Activated CD8-positive, alpha-beta memory T cell treated with anti-CD3 and anti-CD28 coated beads, Interleukin-2, amount 10 ng/mL, durations not matched to agents 7 days and 5 days (primary cell): ENCODE data around the gene C7. TPM values are rescaled to one million over a fixed set of nuclear protein-coding genes. Genes with fewer than 3 reads are reported as not detected.

Experiments
- ATAC-seq: fragments of 150-1000 bp; cut with Tn5 transposase; one replicate; pipeline ENCODE4 v1.10.0; 2021; ENCODE audit warnings: moderate library complexity
- CTCF ChIA-PET: fragments of 350-600 bp; sonication (Branson Sonifier 250); formaldehyde crosslinking; loops from one replicate; lab custom pipeline; 2021; ENCODE audit warnings: antibody characterized with exemption; lab: Charles Lee
- DNase-seq: peaks from one replicate; pipeline ENCODE4 v3.0.0-alpha.2; 2020
- H3K27ac Mint-ChIP-seq: one replicate; pipeline ENCODE4 v1.8.0; 2021; ENCODE audit warnings: mild to moderate bottlenecking, mixed read lengths
- H3K27me3 Mint-ChIP-seq: one replicate; pipeline ENCODE4 v1.8.0; 2021; ENCODE audit warnings: mixed read lengths
- H3K36me3 Mint-ChIP-seq: one replicate; pipeline ENCODE4 v1.8.0; 2021; ENCODE audit warnings: mild to moderate bottlenecking, mixed read lengths
- H3K4me1 Mint-ChIP-seq: one replicate; pipeline ENCODE4 v1.8.0; 2021; ENCODE audit warnings: mixed read lengths
- H3K4me3 Mint-ChIP-seq: one replicate; pipeline ENCODE4 v1.8.0; 2021; ENCODE audit warnings: mild to moderate bottlenecking, moderate library complexity, mixed read lengths
- H3K9me3 Mint-ChIP-seq: one replicate; pipeline ENCODE4 v1.8.0; 2022; ENCODE audit warnings: low read depth, mixed read lengths
- total RNA-seq, 2 experiments: library from RNA; stranded (reverse); gene quantifications; one replicate each; pipeline ENCODE4 v1.2.3, GENCODE V29; 2021

C7 gene
- total RNA-seq, 2 experiments from 2014 or later = not detected

GRCh38 chr5:40945111-40945510, 35.8 kb downstream of the C7 start:
- no peak overlapping the region for H3K4me3 Mint-ChIP-seq
- no peaks in the 10 kb centered on the region for H3K4me1 Mint-ChIP-seq
- ATAC-seq = no peak
- DNase-seq = no peak
- H3K27me3 Mint-ChIP-seq = no peaks in the 10 kb centered on the region
- CTCF ChIA-PET = no interaction called here
- H3K36me3 Mint-ChIP-seq = no peaks in the 10 kb centered on the region
- no peaks in the 10 kb centered on the region for H3K9me3 Mint-ChIP-seq
- no peak overlapping the region for H3K27ac Mint-ChIP-seq

GRCh38 chr5:40955313-40955712, 46.0 kb downstream of the C7 start:
- Mint-ChIP-seq H3K27ac (no peak overlapping the region), H3K36me3 (no peaks in the 10 kb centered on the region), H3K27me3 (peaks cover 4% of the 10 kb centered on the region), H3K4me3 (no peak overlapping the region), H3K4me1 (no peaks in the 10 kb centered on the region), H3K9me3 (peaks cover 3% of the 10 kb centered on the region)
- CTCF ChIA-PET = interaction anchor here (0.6 kb wide), 2 partner anchors 11 to 214 kb away, joined by 3 read pairs; no protein-coding TSS in a partner anchor
- ATAC-seq (no peak), DNase-seq (no peak)

DNA sequence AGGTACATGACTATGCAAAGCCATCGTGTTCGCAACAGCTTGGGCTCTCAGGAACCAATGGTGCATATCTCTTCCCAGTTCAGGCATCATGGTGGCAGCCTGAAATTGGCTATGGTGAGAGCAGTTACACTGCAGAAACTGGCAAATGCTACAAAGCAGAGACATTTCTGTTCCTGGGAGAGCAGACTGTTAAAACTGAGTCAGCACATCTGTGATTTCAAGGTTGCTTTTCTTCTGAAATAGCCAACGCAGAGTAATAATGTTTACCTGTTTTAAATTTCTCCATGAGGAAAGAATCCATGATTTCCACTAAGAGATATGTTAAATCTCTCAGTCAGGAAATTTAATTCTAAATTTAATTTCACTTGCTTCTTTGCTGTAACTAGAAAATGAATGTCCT, 47.8 kb downstream of the C7 start:
- no peak overlapping the region for H3K4me3 Mint-ChIP-seq
- H3K27ac Mint-ChIP-seq = no peak overlapping the region
- ATAC-seq (no peak), DNase-seq (no peak)
- CTCF ChIA-PET = no interaction called here
- H3K27me3 Mint-ChIP-seq = peaks cover 4% of the 10 kb centered on the region
- H3K36me3 Mint-ChIP-seq = no peaks in the 10 kb centered on the region
- H3K9me3 Mint-ChIP-seq = peaks cover 3% of the 10 kb centered on the region
- H3K4me1 Mint-ChIP-seq = no peaks in the 10 kb centered on the region

- H3K36me3 Mint-ChIP-seq = no peaks in the 10 kb centered on the region
- no peak overlapping the region for H3K27ac Mint-ChIP-seq
- ATAC-seq = no peak
- H3K27me3 Mint-ChIP-seq = peaks cover 4% of the 10 kb centered on the region
- no peak for DNase-seq
- CTCF ChIA-PET = no interaction called here
- peaks cover 3% of the 10 kb centered on the region for H3K9me3 Mint-ChIP-seq
- H3K4me1 Mint-ChIP-seq = no peaks in the 10 kb centered on the region
- H3K4me3 Mint-ChIP-seq = no peak overlapping the region
These were observed 49.5 kb downstream of the C7 start for GRCh38 chr5:40958811-40959210.

DNA sequence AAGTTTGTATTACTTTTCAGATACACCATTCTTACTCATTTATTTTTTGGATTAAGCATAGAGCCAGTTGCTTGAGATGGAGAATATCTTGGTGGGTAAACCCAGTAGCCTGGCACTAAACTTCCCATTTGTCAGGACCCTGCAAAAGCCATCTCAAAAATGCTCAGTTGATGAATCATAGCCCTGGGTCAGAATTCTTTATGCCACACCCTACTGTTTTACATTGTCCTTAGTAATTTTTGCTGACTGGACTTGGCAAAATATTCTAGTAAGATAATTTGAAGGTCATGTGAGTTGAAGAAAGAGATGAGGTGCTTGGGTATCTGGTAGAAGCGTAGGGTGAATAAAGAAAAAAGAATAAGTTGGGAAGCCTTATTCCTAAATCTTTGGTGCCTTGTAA, 50.7 kb downstream of the C7 start:
- no peak for ATAC-seq
- no peak for DNase-seq
- H3K27me3 Mint-ChIP-seq = peaks cover 4% of the 10 kb centered on the region
- no peak overlapping the region for H3K4me3 Mint-ChIP-seq
- H3K36me3 Mint-ChIP-seq = no peaks in the 10 kb centered on the region
- no peaks in the 10 kb centered on the region for H3K4me1 Mint-ChIP-seq
- no peak overlapping the region for H3K27ac Mint-ChIP-seq
- CTCF ChIA-PET = no interaction called here
- H3K9me3 Mint-ChIP-seq = peaks cover 3% of the 10 kb centered on the region

DNA sequence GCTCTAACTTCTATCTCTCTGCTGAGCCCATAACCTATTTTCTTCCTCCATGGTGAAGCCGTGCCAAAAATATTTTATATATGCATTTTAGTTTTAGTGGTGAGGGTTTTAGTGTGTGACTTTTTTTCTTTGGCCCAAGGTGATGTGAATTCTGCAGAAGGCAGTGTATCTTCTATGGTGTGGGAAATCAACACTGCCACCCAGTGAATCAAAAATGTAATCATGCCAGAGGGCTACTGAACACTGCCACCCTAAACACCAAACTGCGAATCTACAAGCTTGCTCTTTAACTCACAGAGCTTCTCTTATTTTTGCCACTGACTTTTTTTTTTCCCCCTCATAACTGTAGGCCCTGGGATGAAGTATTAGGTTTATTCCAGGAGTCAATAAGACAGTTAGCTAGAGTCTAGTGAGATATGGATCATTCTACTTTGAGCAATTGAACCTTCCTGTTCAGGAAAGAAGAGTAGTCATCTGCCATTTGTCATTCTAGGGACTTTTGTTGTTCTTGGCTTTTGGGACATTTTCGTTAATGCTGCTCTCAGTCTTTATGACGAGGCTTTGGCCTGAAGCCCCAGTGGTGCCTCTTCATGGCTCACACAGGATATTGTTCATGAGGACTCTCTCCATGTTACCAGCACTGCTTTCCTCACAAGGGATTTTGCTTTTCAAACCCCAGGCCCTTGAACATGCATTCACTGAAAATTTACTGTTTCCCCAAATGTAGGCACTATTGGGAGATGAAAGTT, 53.1 kb downstream of the C7 start:
- no peak for ATAC-seq
- no peaks in the 10 kb centered on the region for H3K36me3 Mint-ChIP-seq
- no peak overlapping the region for H3K4me3 Mint-ChIP-seq
- peaks cover 4% of the 10 kb centered on the region for H3K27me3 Mint-ChIP-seq
- H3K27ac Mint-ChIP-seq = no peak overlapping the region
- H3K4me1 Mint-ChIP-seq = no peaks in the 10 kb centered on the region
- CTCF ChIA-PET = no interaction called here
- peaks cover 3% of the 10 kb centered on the region for H3K9me3 Mint-ChIP-seq
- no peak for DNase-seq

DNA sequence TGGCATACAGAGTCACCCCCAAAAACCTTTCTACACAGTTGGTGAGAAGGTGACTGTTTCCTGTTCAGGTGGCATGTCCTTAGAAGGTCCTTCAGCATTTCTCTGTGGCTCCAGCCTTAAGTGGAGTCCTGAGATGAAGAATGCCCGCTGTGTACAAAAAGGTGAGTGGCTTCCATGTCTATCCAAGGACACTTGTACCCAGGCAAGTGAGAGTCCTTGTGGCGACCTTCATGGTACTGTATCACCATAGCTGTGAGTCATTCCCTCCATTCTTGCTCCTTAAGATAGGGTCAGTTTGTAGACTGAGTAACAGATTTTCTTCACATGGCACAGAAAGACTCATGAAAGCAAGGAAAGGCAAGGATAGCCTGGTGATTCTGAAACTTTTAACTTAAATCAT, 63.1 kb downstream of the C7 start:
- DNase-seq (no peak), ATAC-seq (no peak)
- Mint-ChIP-seq H3K36me3 (no peaks in the 10 kb centered on the region), H3K4me3 (no peak overlapping the region), H3K9me3 (no peaks in the 10 kb centered on the region), H3K4me1 (no peaks in the 10 kb centered on the region), H3K27me3 (no peaks in the 10 kb centered on the region), H3K27ac (no peak overlapping the region)
- CTCF ChIA-PET = no interaction called here

- ATAC-seq = no peak
- Mint-ChIP-seq H3K4me1 (no peaks in the 10 kb centered on the region), H3K36me3 (no peaks in the 10 kb centered on the region), H3K4me3 (no peak overlapping the region), H3K27ac (no peak overlapping the region), H3K27me3 (no peaks in the 10 kb centered on the region), H3K9me3 (no peaks in the 10 kb centered on the region)
- CTCF ChIA-PET = no interaction called here
- DNase-seq = no peak
These were observed 64.2 kb downstream of the C7 start for GRCh38 chr5:40973364-40974004.

DNA sequence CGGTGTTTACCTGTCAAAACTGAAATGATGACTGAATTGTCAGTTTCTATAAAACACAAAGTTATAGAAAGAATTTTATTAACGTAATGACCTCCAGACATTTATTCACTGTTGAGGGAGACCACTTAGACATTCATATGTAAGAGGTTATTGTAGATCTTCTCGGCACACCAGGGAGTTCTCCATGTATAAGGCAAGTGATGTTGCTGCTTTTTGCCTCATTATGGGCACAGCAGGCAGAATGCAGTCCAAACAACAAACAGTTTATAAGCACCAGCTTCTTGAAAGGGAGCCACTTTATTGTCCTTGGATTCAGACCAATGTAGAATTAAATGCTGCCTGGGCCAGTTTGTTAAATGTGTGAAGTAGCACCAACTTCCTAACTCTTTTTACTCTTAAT, 66.7 kb downstream of the C7 start:
- no peak overlapping the region for H3K4me3 Mint-ChIP-seq
- DNase-seq (no peak), ATAC-seq (no peak)
- CTCF ChIA-PET = no interaction called here
- no peaks in the 10 kb centered on the region for H3K36me3 Mint-ChIP-seq
- no peak overlapping the region for H3K27ac Mint-ChIP-seq
- no peaks in the 10 kb centered on the region for H3K9me3 Mint-ChIP-seq
- no peaks in the 10 kb centered on the region for H3K27me3 Mint-ChIP-seq
- no peaks in the 10 kb centered on the region for H3K4me1 Mint-ChIP-seq

DNA sequence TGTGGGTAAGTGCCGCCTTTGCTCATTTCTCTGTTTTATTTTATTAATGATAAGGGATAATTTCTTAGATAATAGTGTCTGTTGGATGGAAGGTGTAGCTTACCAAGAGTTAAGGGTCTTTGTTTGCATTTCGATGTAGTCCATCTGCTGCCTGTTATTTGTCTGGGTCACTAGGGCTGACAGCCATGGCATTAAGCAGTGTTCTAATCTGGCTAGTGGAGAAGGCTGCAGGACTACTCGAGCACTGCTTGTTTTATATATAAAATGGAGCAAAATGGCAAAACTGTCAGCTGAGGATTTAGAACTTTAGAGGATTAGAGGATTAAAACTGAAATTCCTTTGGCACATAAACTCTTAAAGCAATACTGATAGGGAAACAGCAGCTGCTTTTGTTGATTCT, 67.5 kb downstream of the C7 start:
- Mint-ChIP-seq H3K4me3 (no peak overlapping the region), H3K27me3 (no peaks in the 10 kb centered on the region), H3K4me1 (no peaks in the 10 kb centered on the region), H3K27ac (no peak overlapping the region), H3K9me3 (no peaks in the 10 kb centered on the region), H3K36me3 (no peaks in the 10 kb centered on the region)
- CTCF ChIA-PET = no interaction called here
- DNase-seq (no peak), ATAC-seq (no peak)

GRCh38 chr5:40981420-40981819, 72.1 kb downstream of the C7 start:
- CTCF ChIA-PET = no interaction called here

DNA sequence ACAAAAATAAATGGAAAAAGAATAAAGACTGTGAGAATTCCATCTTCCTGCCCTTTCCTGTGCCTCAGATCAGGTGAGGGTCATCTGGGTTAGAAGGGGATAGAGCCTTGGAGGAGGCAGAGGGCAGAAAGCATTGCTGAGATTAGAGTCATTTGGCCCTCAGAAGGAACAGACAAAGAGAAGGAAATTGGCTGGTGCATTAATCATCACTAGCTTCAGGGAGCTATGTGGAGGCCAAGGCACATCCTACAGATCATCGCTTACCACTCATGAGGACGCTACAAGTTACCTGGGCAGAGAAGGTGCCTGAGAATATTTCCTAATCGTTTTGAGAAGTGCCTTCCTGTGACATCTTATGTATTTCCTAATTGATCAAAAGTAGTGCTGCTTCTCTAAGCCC, 74.5 kb downstream of the C7 start:
- ATAC-seq (no peak), DNase-seq (no peak)
- H3K27me3 Mint-ChIP-seq = no peaks in the 10 kb centered on the region
- no peaks in the 10 kb centered on the region for H3K36me3 Mint-ChIP-seq
- CTCF ChIA-PET = no interaction called here
- no peak overlapping the region for H3K4me3 Mint-ChIP-seq
- H3K9me3 Mint-ChIP-seq = no peaks in the 10 kb centered on the region
- H3K27ac Mint-ChIP-seq = no peak overlapping the region
- H3K4me1 Mint-ChIP-seq = no peaks in the 10 kb centered on the region

More at GRCh38 chr5:40981420-40981819, 72.1 kb downstream of the C7 start:
- no peaks in the 10 kb centered on the region for H3K4me1 Mint-ChIP-seq
- DNase-seq (no peak), ATAC-seq (no peak)
- H3K36me3 Mint-ChIP-seq = no peaks in the 10 kb centered on the region
- no peaks in the 10 kb centered on the region for H3K27me3 Mint-ChIP-seq
- no peaks in the 10 kb centered on the region for H3K9me3 Mint-ChIP-seq
- no peak overlapping the region for H3K27ac Mint-ChIP-seq
- no peak overlapping the region for H3K4me3 Mint-ChIP-seq

- ATAC-seq = no peak
- no peaks in the 10 kb centered on the region for H3K9me3 Mint-ChIP-seq
- DNase-seq = no peak
- CTCF ChIA-PET = no interaction called here
- no peak overlapping the region for H3K27ac Mint-ChIP-seq
- no peaks in the 10 kb centered on the region for H3K36me3 Mint-ChIP-seq
- H3K27me3 Mint-ChIP-seq = no peaks in the 10 kb centered on the region
- H3K4me1 Mint-ChIP-seq = no peaks in the 10 kb centered on the region
- no peak overlapping the region for H3K4me3 Mint-ChIP-seq
These were observed 75.6 kb downstream of the C7 start for GRCh38 chr5:40984884-40985283.

DNA sequence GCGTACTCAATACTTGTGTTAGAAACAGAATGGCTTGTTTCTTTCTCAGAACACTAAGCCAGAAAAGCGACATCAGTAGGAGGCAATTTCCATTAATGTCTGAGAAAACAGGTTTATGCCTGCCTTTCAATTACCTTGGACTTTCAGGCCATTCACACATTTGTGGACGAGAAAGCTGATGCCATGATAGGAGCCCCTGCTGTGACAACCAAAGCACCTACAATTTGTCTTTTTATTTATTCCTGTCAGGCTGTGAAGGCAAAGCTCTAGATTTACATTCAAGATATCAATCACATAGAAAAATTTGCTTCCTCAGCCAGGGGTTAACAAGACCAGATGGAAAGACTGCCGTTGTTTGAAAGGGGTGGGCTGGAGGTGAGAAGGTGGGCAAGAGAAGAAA, 76.2 kb downstream of the C7 start:
- H3K4me3 Mint-ChIP-seq = no peak overlapping the region
- ATAC-seq = no peak
- no peaks in the 10 kb centered on the region for H3K36me3 Mint-ChIP-seq
- CTCF ChIA-PET = no interaction called here
- no peak for DNase-seq
- H3K27me3 Mint-ChIP-seq = no peaks in the 10 kb centered on the region
- H3K4me1 Mint-ChIP-seq = no peaks in the 10 kb centered on the region
- H3K27ac Mint-ChIP-seq = no peak overlapping the region
- no peaks in the 10 kb centered on the region for H3K9me3 Mint-ChIP-seq
